WI38 (cell line): ENCODE results near the gene ZNF764.
"Not testable (repeated sequence)": the region's sequence is repeated elsewhere in the genome, so short reads cannot be mapped to it uniquely, and the experiment has no call there.

Experiments used
- H3K4me3 ChIP-seq: 2 replicates; pipeline ENCODE4 v1.5.1; 2011; ENCODE audit warnings: low read depth, mild to moderate bottlenecking, control low read depth, low read length
- TF ChIP-seq, protein P1 (sequence below): IDR thresholded peaks from 2 replicates; pipeline ENCODE4 v1.5.1; 2012; ENCODE audit warnings: low read depth, mild to moderate bottlenecking, control low read depth, low read length

The ZNF764 gene

DNA sequence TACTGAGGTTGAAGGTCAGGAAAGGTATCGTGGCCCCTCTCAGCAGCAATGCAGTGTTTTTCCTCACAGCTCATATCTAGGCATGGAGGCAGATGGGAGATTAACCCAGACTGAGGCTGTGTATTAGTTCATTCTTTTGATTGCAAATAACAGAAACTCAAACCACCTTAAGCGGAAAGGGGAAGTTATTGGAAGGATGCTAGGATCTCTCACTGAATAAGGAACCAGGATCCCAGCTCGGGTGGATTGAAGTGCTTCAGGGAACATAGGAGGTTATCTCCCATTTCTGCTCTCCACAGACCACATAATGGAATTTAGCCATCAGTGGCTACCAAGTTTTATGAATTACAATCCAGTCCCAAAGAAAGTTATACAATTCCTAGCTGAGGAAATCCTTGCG, 43.8 kb upstream of the ZNF764 start:
- TF ChIP-seq, protein P1, sequence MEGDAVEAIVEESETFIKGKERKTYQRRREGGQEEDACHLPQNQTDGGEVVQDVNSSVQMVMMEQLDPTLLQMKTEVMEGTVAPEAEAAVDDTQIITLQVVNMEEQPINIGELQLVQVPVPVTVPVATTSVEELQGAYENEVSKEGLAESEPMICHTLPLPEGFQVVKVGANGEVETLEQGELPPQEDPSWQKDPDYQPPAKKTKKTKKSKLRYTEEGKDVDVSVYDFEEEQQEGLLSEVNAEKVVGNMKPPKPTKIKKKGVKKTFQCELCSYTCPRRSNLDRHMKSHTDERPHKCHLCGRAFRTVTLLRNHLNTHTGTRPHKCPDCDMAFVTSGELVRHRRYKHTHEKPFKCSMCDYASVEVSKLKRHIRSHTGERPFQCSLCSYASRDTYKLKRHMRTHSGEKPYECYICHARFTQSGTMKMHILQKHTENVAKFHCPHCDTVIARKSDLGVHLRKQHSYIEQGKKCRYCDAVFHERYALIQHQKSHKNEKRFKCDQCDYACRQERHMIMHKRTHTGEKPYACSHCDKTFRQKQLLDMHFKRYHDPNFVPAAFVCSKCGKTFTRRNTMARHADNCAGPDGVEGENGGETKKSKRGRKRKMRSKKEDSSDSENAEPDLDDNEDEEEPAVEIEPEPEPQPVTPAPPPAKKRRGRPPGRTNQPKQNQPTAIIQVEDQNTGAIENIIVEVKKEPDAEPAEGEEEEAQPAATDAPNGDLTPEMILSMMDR, result no peak
- H3K4me3 ChIP-seq, result no peak overlapping the region

DNA sequence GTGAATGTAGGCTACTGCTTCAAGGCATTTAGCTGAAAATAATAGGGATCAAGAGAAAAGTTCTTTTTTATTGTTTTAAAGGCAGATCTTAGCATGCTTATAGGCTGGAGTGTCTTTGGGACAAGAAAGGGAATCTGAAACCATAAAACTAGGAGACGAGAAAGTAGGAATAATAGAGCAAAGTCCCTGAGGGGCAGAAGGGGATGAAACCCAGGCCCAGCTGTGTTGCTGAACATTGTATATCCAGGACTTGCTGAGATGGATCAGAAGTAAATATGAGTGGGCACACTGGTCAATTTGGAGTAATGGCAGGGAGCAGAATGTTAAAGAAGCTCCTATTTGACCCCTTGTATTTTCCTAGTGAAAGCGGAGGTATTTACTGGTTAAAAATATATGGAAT, 42.8 kb upstream of the ZNF764 start:
- no peak overlapping the region for H3K4me3 ChIP-seq
- TF ChIP-seq, protein P1, result no peak

DNA sequence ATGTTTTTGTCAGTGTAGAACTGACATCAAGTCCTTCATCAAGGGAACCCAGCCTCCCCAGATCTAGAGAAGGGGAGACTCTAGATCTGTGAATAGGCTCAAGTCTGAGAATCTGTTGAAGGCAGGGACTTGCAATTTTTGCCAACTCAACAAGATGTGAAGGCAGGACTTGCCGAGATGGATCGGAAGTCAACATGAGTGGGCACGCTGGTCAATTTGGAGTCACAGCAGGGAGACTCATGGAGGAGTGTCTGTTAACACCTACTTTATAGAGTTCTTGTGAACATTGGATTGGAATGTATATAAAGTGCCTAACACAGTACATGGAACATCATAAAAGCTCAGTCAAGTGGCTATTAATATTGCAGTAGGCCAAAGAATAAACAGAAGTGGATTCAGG, 42.0 kb upstream of the ZNF764 start:
- no peak overlapping the region for H3K4me3 ChIP-seq

DNA sequence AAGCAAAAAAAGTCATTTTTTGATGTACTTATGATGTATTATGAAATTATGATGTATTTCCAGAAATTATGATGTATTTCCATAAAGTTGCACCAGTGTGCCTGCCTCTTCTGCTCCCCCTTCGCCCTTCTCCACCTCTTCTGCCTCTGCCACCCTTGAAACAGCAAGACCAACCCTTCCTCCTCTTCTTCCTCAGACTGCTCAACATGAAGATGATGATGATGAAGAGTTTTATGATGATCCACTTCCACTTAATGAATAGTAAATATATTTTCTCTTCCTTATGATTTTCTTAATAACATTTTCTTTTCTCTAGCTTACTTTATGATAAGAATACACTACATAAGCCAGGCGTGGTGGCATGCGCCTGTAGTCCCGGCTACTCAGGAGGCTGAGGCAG, 34.7 kb upstream of the ZNF764 start:
- TF ChIP-seq, protein P1, result no peak

More for the DNA sequence above, 42.0 kb upstream of the ZNF764 start:
- TF ChIP-seq, protein P1, result no peak

DNA sequence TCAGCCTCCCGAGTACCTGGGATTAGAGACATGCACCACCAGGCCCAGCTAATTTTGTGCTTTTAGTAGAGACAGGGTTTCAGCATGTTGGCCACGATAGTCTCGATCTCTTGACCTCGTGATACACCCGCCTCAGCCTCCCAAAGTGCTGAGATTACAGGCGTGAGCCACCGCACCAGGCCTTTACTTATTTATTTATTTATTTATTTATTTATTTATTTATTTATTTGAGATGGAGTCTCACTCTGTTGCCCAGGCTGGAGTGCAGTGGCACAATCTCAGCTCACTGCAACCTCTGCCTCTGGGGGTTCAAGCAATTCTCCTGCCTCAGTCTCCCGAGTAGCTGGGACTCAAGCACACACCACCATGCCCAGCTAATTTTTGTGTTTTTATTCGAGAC, 32.7 kb upstream of the ZNF764 start:
- not testable (repeated sequence) for H3K4me3 ChIP-seq

More for the DNA sequence above, 34.7 kb upstream of the ZNF764 start:
- no peak overlapping the region for H3K4me3 ChIP-seq

DNA sequence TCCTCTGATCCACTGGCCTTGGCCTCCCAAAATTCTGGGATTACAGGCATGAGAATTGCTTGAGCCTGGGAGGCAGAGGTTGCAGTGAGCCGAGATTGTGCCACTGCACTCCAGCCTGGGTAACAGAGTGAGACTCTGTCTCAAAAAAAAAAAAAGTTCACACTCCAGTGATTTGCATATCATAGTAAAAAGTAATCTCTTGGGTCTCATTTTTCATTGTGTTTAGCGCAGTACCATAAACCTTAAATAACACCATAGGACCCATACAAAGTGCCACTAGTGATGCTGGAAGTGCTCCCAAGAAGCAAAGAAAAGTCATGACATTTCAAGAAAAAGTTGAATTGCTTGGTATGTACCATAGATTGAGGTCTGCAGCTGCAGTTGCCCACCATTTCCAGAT, 31.4 kb upstream of the ZNF764 start:
- H3K4me3 ChIP-seq, result not testable (repeated sequence)

DNA sequence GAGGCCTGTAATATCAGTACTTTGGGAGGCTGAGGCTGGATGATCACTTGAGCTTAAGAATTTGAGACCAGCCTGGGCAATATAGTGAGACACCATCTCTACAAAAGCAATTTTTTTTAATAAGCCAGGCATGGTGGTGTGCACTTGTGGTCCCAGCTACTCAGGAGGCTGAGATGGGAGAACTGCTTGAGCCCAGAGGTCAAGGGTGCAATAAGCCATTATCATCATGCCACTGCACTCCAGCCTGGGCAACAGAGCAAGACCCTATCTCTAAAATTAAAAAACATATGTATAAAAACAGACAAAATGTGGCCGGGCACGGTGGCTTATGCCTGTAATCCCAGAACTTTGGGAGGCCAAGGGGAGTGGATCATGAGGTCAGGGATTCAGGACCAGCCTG, 30.5 kb upstream of the ZNF764 start:
- TF ChIP-seq, protein P1, result no peak

DNA sequence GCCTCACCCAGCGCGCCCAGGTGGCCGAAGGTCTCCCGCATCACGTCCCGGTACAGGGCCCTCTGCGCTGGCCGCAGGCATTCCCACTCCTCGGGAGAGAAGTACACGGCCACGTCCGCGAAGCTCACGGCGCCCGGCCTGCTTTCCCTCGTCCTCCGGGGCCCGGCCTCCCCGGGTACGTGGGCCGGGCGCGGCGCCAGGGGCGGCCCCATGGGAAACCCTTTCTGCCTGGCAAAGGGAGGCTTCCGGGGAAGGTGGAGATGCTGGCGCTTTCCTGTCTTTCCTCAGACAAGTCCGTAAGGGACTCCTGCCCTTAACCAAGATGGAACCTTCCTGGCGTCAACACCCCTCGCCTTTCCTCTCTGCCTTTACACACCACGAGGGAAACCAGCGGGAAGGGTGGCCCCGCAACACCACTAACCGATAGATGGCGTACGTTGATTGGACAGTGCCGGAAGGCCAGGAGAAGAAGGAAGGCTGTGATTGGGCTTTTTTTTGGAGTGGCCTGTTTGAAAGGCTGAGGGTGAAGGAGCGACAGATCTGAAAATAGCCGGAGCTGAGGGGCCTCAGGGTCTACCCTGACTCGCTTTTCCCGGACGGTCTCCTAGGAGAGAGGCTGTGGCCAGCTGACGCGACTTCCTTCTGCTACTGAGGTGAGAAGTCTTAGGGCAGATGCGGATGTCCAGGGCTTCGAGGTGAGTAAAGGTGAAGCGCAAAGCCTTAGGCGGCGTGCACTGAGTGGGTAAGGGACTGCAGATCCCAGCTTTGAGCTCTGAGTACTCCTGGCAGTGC, 27.4 kb upstream of the ZNF764 start, which contains the start of gene ZNF785:
ZNF785 (minus strand) TSS at position 298 of the 792 bp plus-strand sequence; CDS start at position 212, 86 bp downstream.
- TF ChIP-seq, protein P1, result 0 out of 2 replicates have a peak, but pooled peaks have one; percentile 6

More for the DNA sequence above, 30.5 kb upstream of the ZNF764 start:
- no peak overlapping the region for H3K4me3 ChIP-seq

More for the DNA sequence above, 27.4 kb upstream of the ZNF764 start, which contains the start of gene ZNF785:
- H3K4me3 ChIP-seq, result peak within 1 kb of the TSS; percentile 66
